Measurements from ENCODE around the gene HSD17B14. TPM values are rescaled to one million over a fixed set of nuclear protein-coding genes. Genes with fewer than 3 reads are reported as not detected.

The HSD17B14 gene
- total RNA-seq, 1 experiment from 2014 or later, result 27.8 TPM

GRCh38 chr19:48841047-48841446, 4.8 kb upstream of the HSD17B14 start:
- BruUV-seq (replicated peaks), result no TSS peak
- Histone ChIP-seq H3K9me3 (no peaks in the 10 kb centered on the region), H3K4me1 (peaks cover 8% of the 10 kb centered on the region; the same call in 1 of the 2 replicates), H3K27me3 (replicated peaks; ENCODE audit: control insufficient read depth, insufficient read depth, low read length) (no peaks in the 10 kb centered on the region), H3K4me3 (ENCODE audit: low read depth, low read length) (no peak overlapping the region), H3K36me3 (ENCODE audit: control insufficient read depth, insufficient read depth, low read length) (no peaks in the 10 kb centered on the region; the same call in 1 of the 2 replicates)
- TF ChIP-seq CTCF (IDR thresholded peaks at IDR 0.05; ENCODE audit: insufficient read depth in 1 of 2, low read depth in 1 of 2, low read length in 1 of 2, severe bottlenecking in 1 of 2, unreplicated experiment in 1 of 2), result no peak
- ChIA-PET CTCF (interaction anchor here (0.8 to 2.9 kb wide), 4 partner anchors 46 to 130 kb away, joined by 4 to 48 read pairs (median 24); no protein-coding TSS in a partner anchor), POLR2A (no interaction called here)
- Mint-ChIP-seq H3K36me3 (ENCODE audit: insufficient read depth, unreplicated experiment) (peaks cover 23% of the 10 kb centered on the region), H3K4me1 (ENCODE audit: low read depth, unreplicated experiment) (peaks cover 7% of the 10 kb centered on the region), H3K27ac (ENCODE audit: unreplicated experiment) (no peak overlapping the region), H3K9me3 (ENCODE audit: unreplicated experiment) (no peaks in the 10 kb centered on the region), H3K27me3 (ENCODE audit: insufficient read depth, unreplicated experiment) (no peaks in the 10 kb centered on the region), H3K4me3 (ENCODE audit: unreplicated experiment) (no peak overlapping the region)
- intact Hi-C loops (cut with micrococcal nuclease; ENCODE audit: unreplicated experiment), result loop anchor here (5.0 kb wide), 1 partner anchor 121 kb away; no protein-coding TSS in a partner anchor
- DNase-seq, result no peak

- TF ChIP-seq CTCF (IDR thresholded peaks at IDR 0.05; ENCODE audit: insufficient read depth in 1 of 2, low read depth in 1 of 2, low read length in 1 of 2, severe bottlenecking in 1 of 2, unreplicated experiment in 1 of 2), result no peak
- CTCF ChIA-PET, result interaction anchor here (1.9 kb wide), 1 partner anchor 49 kb away, joined by 13 read pairs; no protein-coding TSS in a partner anchor
- H3K27me3 ChIP-seq (replicated peaks; ENCODE audit: control insufficient read depth, insufficient read depth, low read length), result no peaks in the 10 kb centered on the region
- BruUV-seq (replicated peaks), result no TSS peak
- H3K36me3 ChIP-seq (ENCODE audit: control insufficient read depth, insufficient read depth, low read length), result peaks cover 4% of the 10 kb centered on the region; the same call in 1 of the 2 replicates
- Mint-ChIP-seq H3K4me3 (ENCODE audit: unreplicated experiment) (peak overlapping the region; percentile 34), H3K9me3 (ENCODE audit: unreplicated experiment) (no peaks in the 10 kb centered on the region), H3K27me3 (ENCODE audit: insufficient read depth, unreplicated experiment) (no peaks in the 10 kb centered on the region), H3K36me3 (ENCODE audit: insufficient read depth, unreplicated experiment) (peaks cover 17% of the 10 kb centered on the region), H3K4me1 (ENCODE audit: low read depth, unreplicated experiment) (peaks cover 4% of the 10 kb centered on the region), H3K27ac (ENCODE audit: unreplicated experiment) (no peak overlapping the region)
- POLR2A ChIA-PET, result no interaction called here
- peaks cover 6% of the 10 kb centered on the region; the same call in 1 of the 2 replicates for H3K4me1 ChIP-seq
- DNase-seq, result no peak
- intact Hi-C loops (cut with micrococcal nuclease; ENCODE audit: unreplicated experiment), result loop anchor here (5.0 kb wide), 1 partner anchor 200 kb away; the partner anchor contains the start of gene DBP
- H3K9me3 ChIP-seq, result no peaks in the 10 kb centered on the region
- H3K4me3 ChIP-seq (ENCODE audit: low read depth, low read length), result no peak overlapping the region
Observed at GRCh38 chr19:48837687-48838086, 1.4 kb upstream of the HSD17B14 start.

- Histone ChIP-seq H3K36me3 (ENCODE audit: control insufficient read depth, insufficient read depth, low read length) (peaks cover 4% of the 10 kb centered on the region; the same call in 1 of the 2 replicates), H3K9me3 (no peaks in the 10 kb centered on the region), H3K4me3 (ENCODE audit: low read depth, low read length) (peak overlapping the region; percentile 63), H3K4me1 (peaks cover 4% of the 10 kb centered on the region; the same call in 1 of the 2 replicates), H3K27me3 (replicated peaks; ENCODE audit: control insufficient read depth, insufficient read depth, low read length) (no peaks in the 10 kb centered on the region)
- H3K4me3 Mint-ChIP-seq (ENCODE audit: unreplicated experiment), result peak overlapping the region; percentile 92
- H3K27ac Mint-ChIP-seq (ENCODE audit: unreplicated experiment), result peak overlapping the region; percentile 90
- ChIA-PET POLR2A (no interaction called here), CTCF (interaction anchor here (0.5 to 2.0 kb wide), 4 partner anchors 30 to 239 kb away, joined by 3 to 30 read pairs (median 12); no protein-coding TSS in a partner anchor)
- H3K36me3 Mint-ChIP-seq (ENCODE audit: insufficient read depth, unreplicated experiment), result peaks cover 13% of the 10 kb centered on the region
- no peak for TF ChIP-seq CTCF (IDR thresholded peaks at IDR 0.05; ENCODE audit: insufficient read depth in 1 of 2, low read depth in 1 of 2, low read length in 1 of 2, severe bottlenecking in 1 of 2, unreplicated experiment in 1 of 2)
- intact Hi-C loops (cut with micrococcal nuclease; ENCODE audit: unreplicated experiment), result loop anchor here (5.0 kb wide), 1 partner anchor 200 kb away; the partner anchor contains the start of gene DBP
- no peaks in the 10 kb centered on the region for H3K27me3 Mint-ChIP-seq (ENCODE audit: insufficient read depth, unreplicated experiment)
- no peaks in the 10 kb centered on the region for H3K4me1 Mint-ChIP-seq (ENCODE audit: low read depth, unreplicated experiment)
- H3K9me3 Mint-ChIP-seq (ENCODE audit: unreplicated experiment), result no peaks in the 10 kb centered on the region
- no TSS peak for BruUV-seq (replicated peaks)
- peak in 1 of 2 experiments; percentile 65 for DNase-seq
Observed at GRCh38 chr19:48837051-48837524, 797 bp upstream of the HSD17B14 start.
